Limb (tissue), 2 donors: ENCODE results near the gene MAST2.

Source experiments
- DNase-seq, 2 donors: peaks; one replicate each; pipeline ENCODE4 v3.0.0-alpha.2; 2016; ENCODE audit errors: extremely low spot score in 2 of 2

Gene MAST2

DNA sequence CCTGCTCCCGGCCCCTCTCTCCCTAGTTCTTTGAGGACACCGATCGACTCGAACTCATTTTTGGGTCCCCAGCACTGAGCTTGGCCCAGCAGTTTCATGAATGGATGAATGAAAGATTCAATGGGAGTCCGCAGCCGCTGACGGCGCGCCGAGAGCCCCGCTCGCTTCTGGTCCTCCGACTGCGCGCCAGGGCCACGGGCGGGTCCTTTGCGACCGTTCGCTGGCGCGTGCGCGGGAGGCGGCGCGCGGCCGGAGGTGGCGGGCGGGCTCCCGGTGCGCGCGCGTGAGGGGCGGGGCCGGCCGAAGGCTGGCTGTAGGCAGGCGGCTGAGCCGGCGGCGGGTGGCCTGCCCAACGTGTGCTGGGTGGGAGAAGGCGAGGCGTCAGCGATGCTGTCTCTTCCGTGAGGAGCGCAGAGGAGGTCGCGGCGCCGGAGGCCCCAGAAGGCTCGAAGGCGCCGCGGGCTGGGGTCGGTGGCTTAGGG, at the start of gene MAST2:
Gene MAST2 (plus strand): TSS at position 314 of the 482 bp plus-strand sequence. CDS start 284 bp downstream, outside the sequence.
- peak; percentile 87 to 94 for DNase-seq

DNA sequence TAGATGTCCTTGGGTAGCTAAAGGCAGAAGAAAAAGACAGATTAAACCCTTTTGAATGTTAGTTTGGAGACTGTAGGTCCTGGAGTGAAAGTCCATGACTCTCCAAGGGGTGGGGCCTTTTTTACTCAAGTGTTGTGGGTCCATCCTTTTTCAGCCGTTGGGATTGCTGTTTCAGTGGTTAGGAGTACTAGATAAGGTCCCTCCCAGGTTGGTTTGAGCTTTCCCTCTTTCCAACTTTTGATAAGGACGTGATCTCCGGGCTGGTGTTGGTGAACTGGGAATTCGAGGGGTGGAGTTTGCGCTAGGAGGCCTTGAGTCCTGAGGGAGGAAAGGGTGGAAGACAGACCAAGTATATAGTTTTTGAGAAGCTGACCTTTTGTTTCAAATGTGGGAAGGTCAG, 47.7 kb upstream of the MAST2 start:
- DNase-seq, result no peak

- no peak for DNase-seq
These were observed 41.1 kb upstream of the MAST2 start for GRCh38 chr1:45762291-45762690.

DNA sequence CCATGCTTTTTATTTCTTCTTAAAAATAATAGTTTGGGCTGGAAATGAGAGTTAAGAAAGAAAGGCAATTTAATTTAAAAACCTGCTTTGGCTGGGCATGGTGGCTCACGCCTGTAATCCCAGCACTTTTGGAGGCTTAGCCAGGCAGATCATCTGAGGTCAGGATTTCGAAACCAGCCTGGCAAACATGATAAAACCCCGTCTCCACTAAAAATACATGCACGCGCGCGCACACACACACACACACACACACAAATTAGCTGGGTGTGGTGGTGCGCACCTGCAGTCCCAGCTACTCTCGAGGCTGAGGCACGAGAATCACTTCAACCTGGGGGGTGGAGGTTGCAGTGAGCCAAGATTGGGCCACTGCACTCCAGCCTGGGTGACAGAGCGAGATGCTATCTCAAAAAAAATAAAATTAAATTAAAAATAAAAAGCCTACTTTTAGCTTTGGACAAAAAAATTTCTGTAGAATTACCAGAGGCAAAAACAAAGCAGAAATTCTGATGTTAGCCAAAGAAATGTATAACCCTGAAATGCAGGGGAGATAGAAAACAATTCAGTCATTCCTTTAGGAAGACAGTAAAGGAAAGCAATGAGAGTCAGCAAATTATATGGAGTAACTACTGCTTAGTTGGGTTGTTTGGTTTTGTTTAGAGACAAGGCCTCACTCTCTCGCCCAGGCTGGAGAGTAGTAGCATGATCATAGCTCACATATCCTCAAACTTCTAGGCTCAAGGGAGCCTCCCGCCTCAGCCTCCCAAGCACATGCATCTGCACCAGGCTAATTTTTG, 37.2 kb upstream of the MAST2 start:
- DNase-seq, result no peak

DNA sequence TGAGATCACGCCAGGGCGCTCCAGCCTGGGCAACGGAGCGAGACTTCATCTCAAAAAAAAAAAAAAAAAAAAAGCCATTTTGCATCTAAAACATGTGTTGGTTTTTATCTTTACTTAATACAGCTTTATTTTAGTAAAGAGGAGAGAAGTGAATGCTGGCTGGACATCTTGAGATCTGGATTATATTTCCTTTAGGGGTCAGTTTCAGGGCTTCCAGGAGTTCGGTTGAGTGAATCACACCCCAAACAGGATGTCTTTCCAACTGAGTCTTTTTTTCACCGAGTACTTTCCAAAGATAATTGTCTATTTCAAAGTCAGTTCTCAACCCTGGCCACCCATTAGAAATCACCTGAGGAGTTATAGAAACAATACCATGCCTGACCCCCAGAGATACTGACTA, 36.4 kb upstream of the MAST2 start:
- no peak for DNase-seq

GRCh38 chr1:45769261-45769932, 34.0 kb upstream of the MAST2 start:
- peak in 1 of 2 donors; percentile 46 for DNase-seq

- DNase-seq, result no peak
These were observed 30.4 kb upstream of the MAST2 start for GRCh38 chr1:45772971-45773370.

GRCh38 chr1:45775794-45776193, 27.6 kb upstream of the MAST2 start:
- DNase-seq, result no peak

DNA sequence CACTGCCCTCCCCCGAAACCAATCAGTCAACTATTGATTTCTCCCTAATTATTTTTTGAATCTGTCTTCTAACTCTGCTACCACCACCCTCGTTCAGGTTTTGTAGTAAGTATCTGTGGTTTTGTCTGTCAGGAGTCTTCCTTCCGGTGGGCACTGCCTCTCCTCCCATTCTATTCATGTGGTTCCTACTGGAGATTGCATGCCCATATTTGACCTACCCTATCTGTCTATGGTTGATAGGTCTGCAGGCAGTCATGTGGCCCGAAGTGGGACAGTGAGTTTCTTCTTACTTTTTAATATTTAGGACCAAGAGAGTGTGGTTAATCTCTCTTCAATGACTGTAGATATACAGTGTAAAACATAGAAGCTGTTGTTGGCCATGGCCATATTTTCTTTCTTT, 17.8 kb upstream of the MAST2 start:
- no peak for DNase-seq

- no peak for DNase-seq
These were observed 15.5 kb upstream of the MAST2 start for GRCh38 chr1:45787905-45788304.

- no peak for DNase-seq
These were observed 13.8 kb upstream of the MAST2 start for GRCh38 chr1:45789601-45790000.

DNA sequence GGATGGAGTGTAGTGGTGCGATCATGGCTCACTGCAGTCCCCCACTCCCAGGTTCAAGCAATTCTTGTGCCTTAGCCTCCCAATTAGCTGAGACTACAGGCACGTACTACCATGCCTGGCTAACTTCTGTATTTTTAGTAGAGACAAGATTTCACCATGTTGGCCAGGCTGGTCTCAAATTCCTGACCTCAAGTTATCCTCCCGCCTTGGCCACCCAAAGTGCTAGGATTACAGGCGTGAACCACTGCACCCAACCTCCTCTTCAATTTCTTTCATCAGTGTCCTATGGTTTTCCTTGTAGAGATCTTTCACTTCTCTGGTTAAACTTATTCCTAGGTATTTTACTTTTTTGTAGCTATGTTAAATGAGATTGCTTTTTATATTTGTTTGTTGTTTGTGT, 10.7 kb upstream of the MAST2 start:
- no peak for DNase-seq

DNA sequence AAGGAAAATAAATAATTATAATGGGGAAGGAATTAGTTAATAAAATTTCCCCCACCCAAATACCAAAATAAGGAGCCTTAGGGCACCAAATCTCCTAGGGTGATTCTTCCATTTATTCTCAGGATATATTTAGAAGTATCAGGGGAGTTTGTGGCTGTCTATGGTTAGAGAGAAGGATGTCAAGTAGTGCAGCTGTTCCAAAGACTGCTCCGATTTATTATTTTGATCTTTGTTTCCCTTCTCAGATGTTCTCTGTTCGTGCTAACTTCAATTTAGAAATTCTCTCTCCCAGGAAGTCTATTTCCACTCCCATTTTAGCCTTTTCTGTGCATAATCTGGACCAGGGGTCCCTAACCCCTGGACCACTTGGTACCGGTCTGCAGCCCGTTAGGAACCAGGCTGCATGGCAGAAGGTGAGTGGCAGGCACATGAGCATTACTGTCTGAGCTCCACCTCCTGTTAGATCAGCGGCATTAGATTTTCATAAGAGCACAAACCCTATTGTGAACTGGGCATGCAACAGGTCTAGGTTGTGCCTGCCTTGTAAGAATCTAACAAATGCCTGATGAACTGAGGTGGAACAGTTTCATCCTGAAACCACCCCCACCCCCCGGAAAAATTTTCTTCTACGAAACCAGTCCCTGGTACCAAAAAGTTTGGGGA, 9.3 kb upstream of the MAST2 start:
- no peak for DNase-seq

DNA sequence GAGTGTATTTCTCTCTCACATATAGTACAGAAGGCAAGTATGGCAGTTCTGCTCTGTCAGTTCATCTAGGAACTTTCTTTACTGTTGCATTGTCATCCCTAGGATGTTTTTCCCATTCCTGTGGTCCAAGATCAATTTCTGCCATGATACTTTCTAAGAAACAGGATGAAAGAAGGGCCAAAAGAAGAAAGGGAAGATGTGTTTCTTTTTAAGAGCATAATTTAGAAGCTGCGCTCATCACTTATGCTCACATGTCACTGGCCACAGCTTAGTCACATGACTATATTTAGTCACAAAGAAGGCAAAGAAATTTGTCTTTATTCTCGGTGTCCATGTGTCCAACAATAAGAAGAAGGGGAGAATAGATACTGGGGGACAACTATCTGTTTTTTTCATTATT, 7.0 kb upstream of the MAST2 start:
- DNase-seq, result no peak

DNA sequence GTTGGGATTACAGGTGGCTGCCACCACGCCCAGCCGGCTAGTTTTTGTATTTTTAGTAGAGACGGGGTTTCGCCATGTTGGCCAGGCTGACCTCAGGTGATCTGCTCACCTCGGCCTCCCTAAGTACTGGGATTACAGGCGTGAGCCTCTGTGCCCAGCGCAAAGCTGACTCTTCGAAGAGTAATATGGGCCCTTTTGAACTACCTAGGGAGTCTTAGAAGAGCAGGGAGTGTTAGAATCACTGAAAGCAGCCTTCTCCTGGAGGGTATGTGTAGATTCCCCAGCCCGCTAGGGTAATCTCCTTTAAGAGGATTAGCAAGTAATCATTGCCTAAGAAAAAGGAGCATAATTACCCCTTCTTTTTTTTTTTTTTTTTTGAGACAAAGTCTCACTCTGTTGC, 6.5 kb upstream of the MAST2 start:
- DNase-seq, result no peak

GRCh38 chr1:45800899-45801298, 2.5 kb upstream of the MAST2 start:
- DNase-seq, result no peak

DNA sequence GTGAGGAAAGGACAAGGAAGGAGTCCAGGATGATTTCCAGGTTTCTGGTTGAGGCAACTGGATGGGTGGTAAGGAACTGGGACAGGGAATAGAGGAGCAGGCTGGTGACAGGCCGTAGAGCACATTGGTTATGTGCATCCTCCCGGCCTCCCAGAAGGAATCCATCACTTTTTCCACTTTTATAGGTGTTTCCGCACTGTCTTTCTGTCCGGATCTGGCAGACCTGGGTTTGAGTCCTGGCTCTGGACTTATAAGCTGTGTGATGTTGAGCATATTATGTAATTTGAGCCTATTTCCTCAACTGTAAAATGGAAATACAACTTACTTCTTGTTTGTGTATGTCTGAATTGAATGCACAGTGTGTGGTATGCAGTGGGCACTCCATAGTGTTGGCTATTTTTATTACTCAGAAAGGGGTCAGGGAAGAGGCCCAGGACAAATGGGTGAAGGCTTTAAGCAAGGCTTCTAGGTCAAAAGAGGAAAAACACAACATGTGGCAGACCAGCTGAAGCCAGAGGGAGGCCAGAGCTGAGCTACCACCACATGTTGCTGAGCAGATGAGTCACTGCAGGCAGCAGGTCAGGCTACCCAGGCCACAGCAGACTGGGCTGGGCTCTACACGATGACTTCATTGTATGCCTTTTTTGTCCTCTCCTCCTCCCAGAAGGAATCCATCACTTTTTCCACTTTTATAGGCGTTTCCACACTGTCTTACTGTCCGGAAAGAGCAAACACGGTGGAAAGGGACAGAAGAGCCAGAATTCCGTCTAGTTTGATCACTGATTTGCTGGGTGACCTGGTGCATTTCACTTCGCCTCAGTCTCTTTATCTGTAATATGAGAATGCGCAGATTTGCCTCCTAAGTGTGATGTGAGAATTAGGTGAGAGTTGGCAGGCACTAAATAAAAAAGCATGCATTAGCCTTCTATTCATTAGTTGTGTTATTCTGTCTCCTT, 791 bp upstream of the MAST2 start:
- DNase-seq, result peak; percentile 63 to 67

GRCh38 chr1:45803781-45804668, 613 bp downstream of the MAST2 start:
- peak; percentile 24 to 70 for DNase-seq

DNA sequence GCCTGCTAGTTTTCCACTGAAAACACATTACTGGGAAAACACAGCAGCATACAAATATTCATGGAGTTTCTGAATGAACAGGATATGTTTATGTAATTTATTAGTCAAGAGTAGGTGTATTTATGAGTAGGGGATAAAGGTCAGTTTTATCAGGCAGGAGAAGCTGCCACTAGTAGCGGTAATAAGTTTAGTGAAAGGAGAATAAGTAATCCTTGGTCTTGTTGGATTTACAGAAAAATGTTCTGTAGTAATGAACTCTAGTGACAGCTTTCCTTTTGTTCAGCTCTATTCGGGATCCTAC, 1.2 kb downstream of the MAST2 start:
- no peak for DNase-seq

DNA sequence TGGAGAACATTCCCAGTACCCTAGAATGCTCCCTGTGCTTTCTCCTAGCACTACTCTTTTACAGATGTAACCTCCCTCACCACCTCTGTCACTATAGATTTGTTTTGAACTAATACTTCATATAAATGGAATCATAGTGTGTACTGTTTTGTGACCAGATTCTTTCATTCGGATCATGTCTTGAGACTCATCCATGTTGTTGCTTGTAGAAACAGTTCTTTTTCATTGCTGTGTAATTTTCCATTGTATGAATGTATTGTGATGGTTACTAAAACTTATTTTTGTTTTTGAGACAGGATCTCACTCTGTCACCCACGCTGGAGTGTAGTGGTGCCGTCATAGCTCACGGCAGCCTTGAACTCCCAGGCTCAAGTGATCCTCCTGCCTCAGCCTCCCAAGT, 2.7 kb downstream of the MAST2 start:
- DNase-seq, result no peak
